H1 (cell line): ENCODE measurements around the gene ENTREP1. TPM values are rescaled to one million over a fixed set of nuclear protein-coding genes. Genes with fewer than 3 reads are reported as not detected.

Experiments used
- EGR1 ChIP-seq: IDR thresholded peaks from 2 replicates; pipeline ENCODE4 v1.6.1; 2011; ENCODE audit warnings: low read depth, low read length, borderline replicate concordance
- HDAC2 ChIP-seq, 2 experiments: fragments of 300-600 bp in 1 of 2; sonication (generic) in 1 of 2; IDR thresholded peaks; 2 replicates each; pipeline ENCODE4 v1.6.1; 2011 to 2012; ENCODE audit warnings: low read depth in 2 of 2, low read length in 2 of 2, mild to moderate bottlenecking in 2 of 2, moderate library complexity in 2 of 2, borderline replicate concordance in 1 of 2, inconsistent platforms in 1 of 2
- POLR2A ChIP-seq, 2 experiments: IDR thresholded peaks; 1 replicate in 1 of 2; 2 replicates in 1 of 2; pipeline ENCODE4 v1.6.1; 2011; ENCODE audit warnings: low read depth in 2 of 2, low read length in 2 of 2, mild to moderate bottlenecking in 2 of 2; ENCODE audit errors: control extremely low read depth in 1 of 2
- POLR2AphosphoS5 ChIP-seq: IDR thresholded peaks from 2 replicates; pipeline ENCODE4 v1.6.1; 2011; ENCODE audit warnings: low read depth, low read length
- SIN3A ChIP-seq, 2 experiments: IDR thresholded peaks in 1 of 2; conservative IDR thresholded peaks in 1 of 2; 2 replicates each; pipeline ENCODE4 v1.6.1; 2011 to 2012; ENCODE audit warnings: low read length in 2 of 2, improper control_type of control experiment in 1 of 2, low read depth in 1 of 2, mild to moderate bottlenecking in 1 of 2
- SIX5 ChIP-seq: IDR thresholded peaks from 2 replicates; pipeline ENCODE4 v1.6.1; 2011; ENCODE audit warnings: mild to moderate bottlenecking, low read depth, low read length
- YY1 ChIP-seq: IDR thresholded peaks from 2 replicates; pipeline ENCODE4 v1.6.1; 2011; ENCODE audit warnings: low read depth, mild to moderate bottlenecking, low read length
- polyA plus RNA-seq, 7 experiments: library from polyadenylated mRNA; depleted of rRNA in 3 of 7; stranded (reverse) in 5 of 7; unstranded in 2 of 7; fragments of >200 nt in 5 of 7; fragments of 200-250 nt in 2 of 7; gene quantifications; 1 replicate in 5 of 7; 2 replicates in 1 of 7; 4 replicates in 1 of 7; pipeline versions ENCODE4 v1.2.1 to v1.2.3, GENCODE V29; 2011 to 2013; ENCODE audit warnings: missing spikeins in 2 of 7, mixed read lengths in 2 of 7
- total RNA-seq: library from RNA; stranded (reverse); fragmentation: NEBNext Ultra II Directional; extraction: Animal tissue kit (Norgen Biotek cat#: 25700); gene quantifications from 2 replicates; pipeline ENCODE4 v1.2.1, GENCODE V29; 2021
- TF ChIP-seq, protein P1 (sequence below): fragments of 300-600 bp; sonication (generic); IDR thresholded peaks from 2 replicates; pipeline ENCODE4 v1.7.1; 2012; ENCODE audit warnings: low read length, moderate library complexity, mild to moderate bottlenecking, inconsistent platforms; ENCODE audit not compliant: insufficient replicate concordance

The ENTREP1 gene
- total and polyA plus RNA-seq, 2 of the 8 experiments (the other 6 are each of a cell fraction or from before 2014, with no cell fraction given) = 15.3 to 25.0 TPM

DNA sequence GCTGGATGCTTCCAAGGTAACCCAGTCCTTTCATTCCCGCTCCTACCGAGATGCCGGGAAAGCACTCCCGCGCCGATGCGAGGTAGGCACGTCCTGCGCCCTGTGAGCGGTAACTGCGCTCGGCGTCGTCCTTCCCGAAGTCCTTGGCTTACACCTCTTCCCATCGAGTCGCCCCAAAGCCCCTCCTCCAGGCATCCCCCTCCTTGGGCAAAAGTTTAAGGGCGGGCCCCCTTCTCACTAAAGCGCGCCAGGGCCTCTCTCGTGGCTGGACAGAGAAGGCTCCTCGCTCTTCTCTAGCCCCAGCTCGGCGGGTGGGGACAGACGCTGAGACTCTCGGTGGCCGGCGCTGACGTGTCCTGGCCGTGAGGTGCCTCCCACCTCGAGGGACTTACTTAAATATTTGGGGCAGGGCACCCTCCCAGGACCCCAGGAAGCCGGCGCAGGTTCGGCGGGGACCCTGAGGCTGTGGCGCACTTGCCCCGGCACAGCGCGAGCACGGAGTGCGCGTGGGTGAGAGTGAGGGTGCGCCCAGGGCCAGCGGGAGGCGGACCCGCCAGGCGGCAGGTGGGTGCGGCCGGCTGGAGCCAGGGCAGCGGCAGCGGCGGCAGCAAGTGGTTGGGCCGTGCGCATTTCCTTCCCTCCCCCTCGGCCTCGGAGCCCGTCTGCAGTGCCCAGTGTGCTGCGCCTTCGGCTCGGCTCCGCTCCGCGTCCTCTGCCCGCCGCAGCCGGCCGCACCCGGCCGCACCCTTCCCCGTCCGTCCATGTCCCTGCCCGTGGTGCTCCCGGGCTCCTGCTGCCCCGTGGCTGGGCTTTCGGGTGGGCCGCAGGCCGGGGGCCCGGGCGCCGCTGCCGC lies at the start of gene ENTREP1 (continued):
- TF ChIP-seq, protein P1, sequence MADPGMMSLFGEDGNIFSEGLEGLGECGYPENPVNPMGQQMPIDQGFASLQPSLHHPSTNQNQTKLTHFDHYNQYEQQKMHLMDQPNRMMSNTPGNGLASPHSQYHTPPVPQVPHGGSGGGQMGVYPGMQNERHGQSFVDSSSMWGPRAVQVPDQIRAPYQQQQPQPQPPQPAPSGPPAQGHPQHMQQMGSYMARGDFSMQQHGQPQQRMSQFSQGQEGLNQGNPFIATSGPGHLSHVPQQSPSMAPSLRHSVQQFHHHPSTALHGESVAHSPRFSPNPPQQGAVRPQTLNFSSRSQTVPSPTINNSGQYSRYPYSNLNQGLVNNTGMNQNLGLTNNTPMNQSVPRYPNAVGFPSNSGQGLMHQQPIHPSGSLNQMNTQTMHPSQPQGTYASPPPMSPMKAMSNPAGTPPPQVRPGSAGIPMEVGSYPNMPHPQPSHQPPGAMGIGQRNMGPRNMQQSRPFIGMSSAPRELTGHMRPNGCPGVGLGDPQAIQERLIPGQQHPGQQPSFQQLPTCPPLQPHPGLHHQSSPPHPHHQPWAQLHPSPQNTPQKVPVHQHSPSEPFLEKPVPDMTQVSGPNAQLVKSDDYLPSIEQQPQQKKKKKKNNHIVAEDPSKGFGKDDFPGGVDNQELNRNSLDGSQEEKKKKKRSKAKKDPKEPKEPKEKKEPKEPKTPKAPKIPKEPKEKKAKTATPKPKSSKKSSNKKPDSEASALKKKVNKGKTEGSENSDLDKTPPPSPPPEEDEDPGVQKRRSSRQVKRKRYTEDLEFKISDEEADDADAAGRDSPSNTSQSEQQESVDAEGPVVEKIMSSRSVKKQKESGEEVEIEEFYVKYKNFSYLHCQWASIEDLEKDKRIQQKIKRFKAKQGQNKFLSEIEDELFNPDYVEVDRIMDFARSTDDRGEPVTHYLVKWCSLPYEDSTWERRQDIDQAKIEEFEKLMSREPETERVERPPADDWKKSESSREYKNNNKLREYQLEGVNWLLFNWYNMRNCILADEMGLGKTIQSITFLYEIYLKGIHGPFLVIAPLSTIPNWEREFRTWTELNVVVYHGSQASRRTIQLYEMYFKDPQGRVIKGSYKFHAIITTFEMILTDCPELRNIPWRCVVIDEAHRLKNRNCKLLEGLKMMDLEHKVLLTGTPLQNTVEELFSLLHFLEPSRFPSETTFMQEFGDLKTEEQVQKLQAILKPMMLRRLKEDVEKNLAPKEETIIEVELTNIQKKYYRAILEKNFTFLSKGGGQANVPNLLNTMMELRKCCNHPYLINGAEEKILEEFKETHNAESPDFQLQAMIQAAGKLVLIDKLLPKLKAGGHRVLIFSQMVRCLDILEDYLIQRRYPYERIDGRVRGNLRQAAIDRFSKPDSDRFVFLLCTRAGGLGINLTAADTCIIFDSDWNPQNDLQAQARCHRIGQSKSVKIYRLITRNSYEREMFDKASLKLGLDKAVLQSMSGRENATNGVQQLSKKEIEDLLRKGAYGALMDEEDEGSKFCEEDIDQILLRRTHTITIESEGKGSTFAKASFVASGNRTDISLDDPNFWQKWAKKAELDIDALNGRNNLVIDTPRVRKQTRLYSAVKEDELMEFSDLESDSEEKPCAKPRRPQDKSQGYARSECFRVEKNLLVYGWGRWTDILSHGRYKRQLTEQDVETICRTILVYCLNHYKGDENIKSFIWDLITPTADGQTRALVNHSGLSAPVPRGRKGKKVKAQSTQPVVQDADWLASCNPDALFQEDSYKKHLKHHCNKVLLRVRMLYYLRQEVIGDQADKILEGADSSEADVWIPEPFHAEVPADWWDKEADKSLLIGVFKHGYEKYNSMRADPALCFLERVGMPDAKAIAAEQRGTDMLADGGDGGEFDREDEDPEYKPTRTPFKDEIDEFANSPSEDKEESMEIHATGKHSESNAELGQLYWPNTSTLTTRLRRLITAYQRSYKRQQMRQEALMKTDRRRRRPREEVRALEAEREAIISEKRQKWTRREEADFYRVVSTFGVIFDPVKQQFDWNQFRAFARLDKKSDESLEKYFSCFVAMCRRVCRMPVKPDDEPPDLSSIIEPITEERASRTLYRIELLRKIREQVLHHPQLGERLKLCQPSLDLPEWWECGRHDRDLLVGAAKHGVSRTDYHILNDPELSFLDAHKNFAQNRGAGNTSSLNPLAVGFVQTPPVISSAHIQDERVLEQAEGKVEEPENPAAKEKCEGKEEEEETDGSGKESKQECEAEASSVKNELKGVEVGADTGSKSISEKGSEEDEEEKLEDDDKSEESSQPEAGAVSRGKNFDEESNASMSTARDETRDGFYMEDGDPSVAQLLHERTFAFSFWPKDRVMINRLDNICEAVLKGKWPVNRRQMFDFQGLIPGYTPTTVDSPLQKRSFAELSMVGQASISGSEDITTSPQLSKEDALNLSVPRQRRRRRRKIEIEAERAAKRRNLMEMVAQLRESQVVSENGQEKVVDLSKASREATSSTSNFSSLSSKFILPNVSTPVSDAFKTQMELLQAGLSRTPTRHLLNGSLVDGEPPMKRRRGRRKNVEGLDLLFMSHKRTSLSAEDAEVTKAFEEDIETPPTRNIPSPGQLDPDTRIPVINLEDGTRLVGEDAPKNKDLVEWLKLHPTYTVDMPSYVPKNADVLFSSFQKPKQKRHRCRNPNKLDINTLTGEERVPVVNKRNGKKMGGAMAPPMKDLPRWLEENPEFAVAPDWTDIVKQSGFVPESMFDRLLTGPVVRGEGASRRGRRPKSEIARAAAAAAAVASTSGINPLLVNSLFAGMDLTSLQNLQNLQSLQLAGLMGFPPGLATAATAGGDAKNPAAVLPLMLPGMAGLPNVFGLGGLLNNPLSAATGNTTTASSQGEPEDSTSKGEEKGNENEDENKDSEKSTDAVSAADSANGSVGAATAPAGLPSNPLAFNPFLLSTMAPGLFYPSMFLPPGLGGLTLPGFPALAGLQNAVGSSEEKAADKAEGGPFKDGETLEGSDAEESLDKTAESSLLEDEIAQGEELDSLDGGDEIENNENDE = no peak
- no peak for TF ChIP-seq SIX5
- TF ChIP-seq HDAC2 (IDR thresholded peaks at IDR 0.05; ENCODE audit: borderline replicate concordance in 1 of 2, low read depth in 2 of 2, low read length in 2 of 2) = no peak
- TF ChIP-seq YY1 = no peak
- peak; percentile 54 to 64; a peak in 2 of 4 replicates for TF ChIP-seq SIN3A (conservative IDR thresholded peaks at IDR 0.05 in 1 of 2, IDR thresholded peaks at IDR 0.05 in 1 of 2; ENCODE audit: low read depth in 1 of 2, low read length in 2 of 2)
- no peak for TF ChIP-seq EGR1
- TF ChIP-seq POLR2A (IDR thresholded peaks at IDR 0.05; ENCODE audit: control extremely low read depth in 1 of 2, low read depth in 2 of 2, low read length in 2 of 2) = peak in 1 of 2 experiments; percentile 70; a peak in 2 of 3 replicates
- TF ChIP-seq POLR2AphosphoS5 = peak; percentile 69
